Left forelimb (tissue), 1 donor: ENCODE data around the gene AKT1.

Experiments used
- DNase-seq: peaks from one replicate; pipeline ENCODE4 v3.0.0-alpha.2; 2018; ENCODE audit warnings: low spot score

Gene AKT1

DNA sequence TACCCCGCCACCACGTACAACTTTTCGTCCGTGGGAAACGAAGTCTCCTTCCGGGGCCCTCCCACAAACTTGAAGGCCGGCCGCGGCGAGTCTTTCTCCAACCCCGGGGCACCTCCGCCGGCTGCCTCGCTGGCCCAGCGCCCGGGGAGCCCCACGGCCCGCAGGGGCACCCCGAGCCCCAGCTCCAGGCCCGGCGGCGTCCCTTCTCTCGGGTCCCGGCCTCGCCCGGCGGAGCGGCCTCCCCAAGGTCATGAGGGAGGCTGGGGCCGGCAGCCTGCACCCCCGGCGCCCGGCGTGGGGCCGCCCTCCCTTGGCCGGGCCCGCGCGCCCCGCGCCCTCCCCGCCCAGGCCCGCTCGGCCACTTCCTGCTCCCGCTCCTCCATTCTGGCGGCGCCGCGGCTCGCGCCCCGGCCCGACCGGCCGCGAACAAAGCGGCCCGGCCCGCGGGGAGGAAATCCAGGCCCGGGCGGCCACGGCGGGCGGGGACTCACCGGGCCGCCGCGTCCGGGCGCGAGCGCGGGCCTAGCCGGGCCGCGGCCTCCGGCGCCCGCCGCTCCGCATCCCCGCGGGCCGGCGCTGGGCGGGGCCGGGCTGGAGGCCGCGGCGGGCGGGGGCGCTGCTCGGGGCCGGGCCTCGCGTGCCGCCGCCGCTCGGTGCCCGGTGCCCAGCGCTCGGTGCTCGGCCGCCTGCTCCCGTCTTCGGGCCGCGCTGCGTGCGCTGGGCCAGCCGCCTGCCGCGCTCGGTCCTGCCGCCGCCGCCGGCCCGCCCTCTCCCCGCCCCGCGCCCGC is at the start of gene AKT1:
Gene AKT1 (minus strand): TSS at position 756 of the 788 bp plus-strand sequence. CDS start 3,105 bp downstream, outside the sequence.
- DNase-seq: no peak

- no peak for DNase-seq
Measured at GRCh38 chr14:104845033-104845666, 49.6 kb upstream of the AKT1 start.

DNA sequence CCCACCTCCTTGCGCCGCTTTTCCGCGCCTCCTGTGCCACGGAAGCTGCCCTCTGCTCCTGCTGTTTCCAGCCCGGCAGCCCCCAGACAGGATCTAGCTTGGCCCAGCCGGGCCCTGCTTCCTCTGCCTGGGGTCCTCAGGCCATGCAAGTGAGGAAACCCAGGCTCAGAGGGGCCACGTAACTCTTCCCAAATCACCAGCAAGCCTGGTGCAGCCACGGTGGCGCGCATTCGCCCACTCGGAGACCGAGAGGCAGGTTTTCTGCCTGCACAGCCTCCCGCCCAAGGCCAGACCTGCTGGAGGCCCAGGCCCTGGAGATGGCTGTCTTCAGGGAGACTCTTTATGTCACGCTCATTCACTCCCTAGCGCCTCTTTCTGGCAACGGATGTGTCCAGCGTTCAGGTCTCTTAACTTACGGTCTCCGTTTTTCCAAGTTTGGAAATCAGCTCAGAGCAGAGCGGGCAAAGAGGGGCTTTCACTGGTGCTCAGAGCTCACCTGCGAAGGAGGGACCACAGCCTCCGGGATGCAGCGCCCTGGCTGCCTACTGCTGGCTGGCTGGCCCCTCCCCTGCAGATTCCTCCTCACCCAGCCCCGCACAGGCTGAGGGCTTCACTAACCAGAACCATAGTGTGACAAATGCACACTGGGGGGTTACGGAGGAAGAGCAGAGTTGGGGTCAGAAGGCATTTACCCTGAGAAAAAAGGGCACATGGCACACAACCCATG is 48.9 kb upstream of the AKT1 start:
- DNase-seq: no peak

GRCh38 chr14:104843442-104844305 is 48.1 kb upstream of the AKT1 start:
- no peak for DNase-seq

- DNase-seq: no peak
Measured at GRCh38 chr14:104843006-104843405, 47.5 kb upstream of the AKT1 start.

DNA sequence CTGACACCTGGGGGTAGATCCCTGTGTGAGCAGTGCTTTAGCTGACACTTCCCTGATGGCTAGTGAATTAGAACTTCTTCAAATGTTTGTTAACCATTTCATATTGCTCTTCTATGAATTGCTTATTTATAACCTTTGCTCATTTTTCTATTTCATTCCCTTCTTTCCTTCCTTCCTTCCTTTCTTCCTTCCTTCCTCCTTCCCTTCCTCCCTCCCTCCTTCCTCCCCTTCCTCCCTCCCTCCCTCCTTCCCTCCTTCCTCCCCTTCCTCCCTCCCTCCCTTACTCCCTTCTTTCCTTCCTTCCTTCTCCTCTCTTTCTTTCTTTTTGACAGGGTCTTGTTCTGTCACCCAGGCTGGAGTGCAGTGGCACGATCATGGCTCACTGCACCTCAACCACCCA is 46.2 kb upstream of the AKT1 start:
- no peak for DNase-seq

GRCh38 chr14:104836171-104836935 is 40.8 kb upstream of the AKT1 start:
- peak; percentile 37 for DNase-seq

- peak; percentile 44 for DNase-seq
Measured at GRCh38 chr14:104830781-104831180, 35.2 kb upstream of the AKT1 start.

DNA sequence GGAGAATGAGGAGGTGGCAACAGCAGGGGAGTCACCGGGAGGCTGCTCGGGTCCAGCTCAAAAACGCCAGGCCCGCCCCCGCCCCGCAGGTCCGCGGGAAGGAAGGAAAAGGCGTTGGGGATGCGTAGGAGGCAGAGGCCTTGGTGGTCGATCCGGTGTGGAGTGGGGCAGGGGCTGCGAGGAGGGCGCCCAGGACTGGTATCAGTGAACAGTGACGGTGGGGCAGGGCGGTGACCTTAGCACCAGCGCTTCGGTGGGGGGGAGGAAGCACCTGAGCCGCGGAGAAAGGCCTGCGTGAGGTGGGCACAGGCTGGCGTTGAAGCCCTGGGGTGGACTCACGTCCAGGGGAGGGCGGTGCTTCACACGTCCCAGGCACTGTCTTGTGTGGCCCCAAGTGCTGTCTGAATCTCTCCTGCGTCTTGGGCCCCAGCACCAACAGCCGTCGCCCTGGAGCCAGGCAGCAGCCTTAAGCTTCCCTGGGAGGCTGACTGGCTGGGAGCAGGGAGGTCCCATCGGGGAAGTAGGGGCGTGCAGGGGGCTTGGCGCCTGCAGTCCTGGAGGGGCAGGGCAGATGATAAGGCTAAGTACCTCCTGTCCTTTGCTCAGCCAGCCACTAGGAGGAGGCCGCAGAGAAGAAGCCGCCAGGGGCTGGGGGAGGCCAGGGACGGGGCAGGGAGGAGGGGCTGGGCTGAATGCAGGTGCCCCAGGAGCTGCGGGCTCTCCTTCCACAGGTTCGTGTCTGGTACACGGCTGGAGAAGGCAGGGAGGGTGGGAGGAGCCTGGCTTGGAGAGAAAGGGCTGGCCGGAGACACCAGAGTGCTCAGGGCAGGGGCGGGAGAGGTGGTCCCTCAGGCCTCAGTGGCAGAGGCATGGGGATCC is 31.9 kb upstream of the AKT1 start:
- peak; percentile 64 for DNase-seq

DNA sequence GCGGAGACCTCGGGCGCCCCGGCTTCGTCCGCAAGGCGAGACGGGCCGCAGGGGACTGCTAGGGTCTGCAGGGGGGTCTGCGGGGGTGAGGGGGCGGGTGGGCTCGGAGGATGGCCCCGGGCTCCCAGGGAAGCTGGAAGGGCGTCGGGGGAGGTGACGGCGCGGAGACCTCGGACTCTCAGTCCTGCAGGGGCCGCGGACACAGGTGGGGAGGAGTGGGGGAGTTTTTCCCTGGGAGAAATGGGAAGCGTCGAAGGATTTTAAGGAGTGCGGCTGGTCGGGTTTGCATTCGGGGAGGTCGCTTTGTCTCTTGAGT is 31.3 kb upstream of the AKT1 start:
- DNase-seq: no peak

- DNase-seq: peak; percentile 94
Measured at GRCh38 chr14:104826189-104826860, 30.8 kb upstream of the AKT1 start.

GRCh38 chr14:104824353-104824997 is 28.9 kb upstream of the AKT1 start:
- peak; percentile 12 for DNase-seq

DNA sequence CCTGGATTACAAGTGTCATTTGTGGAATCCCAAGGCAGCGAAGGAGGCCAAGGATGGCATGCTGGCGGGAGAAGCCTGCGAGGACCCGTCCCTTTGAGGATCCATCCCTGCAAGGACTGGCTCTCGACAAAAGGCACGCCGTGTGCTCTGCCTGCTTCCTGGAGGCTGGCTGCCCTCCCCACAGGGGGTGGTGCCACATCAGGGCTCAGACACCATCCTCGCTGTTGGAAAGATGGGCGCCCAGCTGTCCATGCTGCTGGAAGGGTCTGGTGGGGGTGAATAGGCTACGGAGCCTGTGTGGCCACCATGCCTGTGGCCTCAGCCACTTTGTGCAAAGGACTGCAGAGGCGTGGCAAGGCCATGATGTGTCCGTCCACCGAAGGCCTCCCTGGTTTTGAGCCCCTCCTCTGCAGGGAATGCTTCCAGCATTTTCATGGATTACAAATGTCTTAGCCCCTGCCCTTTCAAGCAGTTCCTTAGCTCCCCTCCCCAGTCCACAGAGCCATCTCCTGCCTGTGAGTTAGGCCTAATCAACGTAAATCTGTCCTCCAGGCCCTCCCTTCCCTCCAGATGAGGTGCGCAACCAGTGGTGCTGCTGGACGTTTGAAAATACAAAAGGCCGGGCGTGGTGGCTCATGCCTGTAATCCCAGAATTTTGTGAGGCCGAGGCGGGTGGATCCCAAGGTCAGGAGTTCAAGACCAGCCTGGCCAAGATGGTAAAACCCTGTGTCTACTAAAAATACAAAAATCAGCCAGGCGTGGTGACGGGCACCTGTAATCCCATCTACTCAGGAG is 27.5 kb upstream of the AKT1 start:
- DNase-seq: no peak

GRCh38 chr14:104821971-104822608 is 26.5 kb upstream of the AKT1 start:
- DNase-seq: peak; percentile 9

GRCh38 chr14:104821229-104821945 is 25.8 kb upstream of the AKT1 start:
- DNase-seq: peak; percentile 59

DNA sequence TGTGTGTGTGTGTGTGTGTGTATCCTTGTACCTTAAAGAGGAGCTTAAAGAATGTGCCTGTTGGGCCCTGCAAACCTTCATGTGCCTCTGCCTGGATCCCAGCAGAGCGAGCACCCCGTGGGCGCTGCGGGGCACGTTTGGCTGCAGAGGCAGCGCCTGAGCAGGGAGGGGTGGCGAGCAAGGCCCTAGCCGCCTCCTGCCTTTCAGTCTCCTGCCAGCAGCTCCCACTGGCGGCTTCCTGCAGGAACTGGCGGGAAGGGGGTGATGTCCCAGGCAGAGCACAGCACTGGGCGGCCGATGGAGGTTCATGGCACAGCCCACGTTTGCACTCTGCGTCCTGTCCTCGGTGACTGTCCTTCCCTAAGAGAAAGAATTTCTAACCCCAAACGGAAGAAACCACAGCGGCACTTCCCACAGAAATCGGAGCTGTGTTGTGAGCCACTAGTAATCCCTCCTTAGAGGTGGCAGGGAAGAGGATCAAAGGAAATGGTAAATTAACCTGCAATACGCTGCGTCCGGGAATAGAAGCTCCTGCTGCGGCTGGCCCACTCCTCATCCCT is 25.2 kb upstream of the AKT1 start:
- peak; percentile 69 for DNase-seq

DNA sequence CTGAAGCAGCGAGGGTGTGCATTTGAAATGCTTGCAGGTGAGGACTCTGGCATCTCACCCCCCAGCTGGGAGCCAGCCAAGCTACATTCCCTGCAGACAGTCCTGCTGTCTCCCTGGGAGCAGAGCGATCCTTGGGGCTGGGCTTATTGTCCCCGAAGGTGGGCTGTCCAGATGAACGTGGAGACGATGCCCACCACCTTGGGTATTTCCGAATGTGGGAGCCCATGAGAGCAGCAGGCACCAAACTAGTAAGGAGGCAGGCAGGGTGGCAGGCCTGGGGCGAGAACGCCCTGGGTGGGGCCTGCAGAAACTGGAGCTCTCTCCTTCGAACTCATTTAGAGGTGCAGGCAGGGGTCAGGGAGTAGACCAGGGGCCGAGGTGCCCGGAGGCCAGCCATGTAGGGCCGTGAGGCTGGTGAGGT is 23.8 kb upstream of the AKT1 start:
- DNase-seq: peak; percentile 62
